DMS53 treated with DMSO at 0.1 percent for 48 hours (cell line): Measurements from ENCODE around the gene DTX2.
"Not testable (repeated sequence)": the region's sequence is repeated elsewhere in the genome, so short reads cannot be mapped to it uniquely, and the experiment has no call there.

ENCODE experiments used
- DNase-seq: peaks from one replicate; lab custom pipeline; 2025; ENCODE audit not compliant: unreplicated experiment; lab: John Stamatoyannopoulos, UW

The DTX2 gene

DNA sequence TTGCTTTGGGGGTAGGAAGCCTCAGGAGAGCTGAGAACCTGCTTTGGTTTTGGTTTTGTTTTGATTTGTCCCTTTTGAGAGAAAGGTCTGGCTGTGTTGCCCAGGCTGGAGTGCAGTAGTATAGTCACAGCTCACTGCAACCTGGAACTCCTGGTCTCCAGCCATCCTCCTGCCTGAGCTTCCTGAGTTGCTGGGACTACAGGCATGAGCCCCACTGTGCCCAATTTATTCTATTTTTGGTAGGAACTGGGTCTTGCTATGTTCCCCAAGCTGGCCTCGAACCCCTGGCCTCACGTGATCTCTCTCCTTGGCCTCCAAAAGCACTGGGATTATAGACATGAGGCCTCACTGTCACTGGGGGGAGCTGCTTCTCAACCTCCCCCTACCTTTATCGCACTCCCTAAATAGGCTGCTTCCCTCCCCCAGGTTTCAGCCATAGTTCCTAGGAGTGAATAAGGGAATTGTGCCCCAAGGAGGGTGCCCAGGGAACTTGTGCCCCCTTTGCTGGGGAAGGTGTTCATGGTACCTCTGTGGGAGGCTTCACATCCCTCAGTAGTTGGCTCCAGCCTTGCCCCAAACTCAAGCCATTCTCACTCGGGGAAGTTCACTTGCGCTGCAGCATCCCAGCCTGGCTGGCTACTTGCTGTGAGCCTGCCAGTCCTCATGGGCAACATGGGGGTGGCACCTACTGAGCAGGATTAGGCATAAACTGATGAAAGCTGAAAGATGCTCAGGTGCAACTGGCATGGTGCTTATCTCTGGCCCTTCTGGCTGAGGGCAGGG lies 18.7 kb upstream of the DTX2 start:
- not testable (repeated sequence) for DNase-seq

DNA sequence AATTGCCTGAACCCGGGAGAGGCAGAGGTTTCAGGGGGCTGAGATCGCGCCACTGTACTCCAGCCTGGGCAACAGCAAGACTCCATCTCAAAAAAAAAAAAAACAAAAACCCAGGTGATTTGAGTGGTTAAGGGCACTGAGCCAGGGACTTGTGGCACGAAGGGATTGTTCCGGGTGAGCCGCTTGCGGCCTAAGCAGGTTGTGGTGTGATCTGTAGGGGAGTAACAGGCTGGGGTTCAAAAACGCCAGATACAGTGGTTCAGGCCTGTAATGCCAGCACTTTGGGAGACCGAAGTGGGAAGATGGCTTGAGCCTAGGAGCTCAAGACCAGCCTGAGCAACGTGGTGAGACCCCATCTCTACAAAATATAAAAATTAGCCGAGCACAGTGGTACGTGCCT lies 17.7 kb upstream of the DTX2 start:
- not testable (repeated sequence) for DNase-seq

DNA sequence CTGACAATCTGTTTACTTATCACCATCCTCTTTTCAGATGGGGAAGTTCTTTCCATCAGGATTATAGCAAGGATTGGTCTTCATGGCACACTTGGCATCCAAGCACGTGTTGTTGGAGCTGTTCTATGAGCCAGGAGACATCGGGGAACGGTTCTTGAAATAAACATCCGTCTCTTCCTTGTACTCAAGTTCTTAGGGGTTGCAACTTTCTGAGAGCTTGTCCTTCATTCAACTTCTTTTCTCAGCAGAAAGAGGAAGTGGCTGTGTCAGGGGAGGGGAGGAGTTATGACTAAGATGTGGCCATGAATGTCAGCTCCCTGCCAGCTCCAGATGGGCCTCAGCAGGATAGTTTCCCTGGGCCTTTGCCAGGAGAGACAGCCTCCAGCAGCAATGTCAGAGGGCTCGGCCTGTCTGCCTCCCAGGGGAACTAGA lies 15.9 kb upstream of the DTX2 start:
- peak; percentile 14 for DNase-seq

DNA sequence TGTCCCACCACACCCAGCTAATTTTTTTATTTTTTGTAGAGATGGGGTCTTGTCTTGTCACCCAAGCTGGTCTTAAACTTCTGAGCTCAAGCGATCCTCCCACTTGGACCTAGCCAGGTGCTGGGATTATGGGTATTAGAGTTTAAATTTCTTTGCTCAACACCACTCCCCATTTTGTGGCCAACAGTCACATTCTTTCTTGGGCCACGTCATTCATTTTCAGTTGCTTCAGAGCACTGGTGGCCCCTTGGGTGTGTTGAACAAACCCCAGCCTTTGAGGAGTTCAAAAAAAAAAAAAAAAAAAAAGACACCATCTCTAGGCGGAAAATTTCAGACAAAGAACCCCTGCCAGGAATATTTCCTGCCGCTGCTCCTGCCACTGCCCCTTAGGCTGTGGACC lies 4.5 kb upstream of the DTX2 start:
- not testable (repeated sequence) for DNase-seq

DNA sequence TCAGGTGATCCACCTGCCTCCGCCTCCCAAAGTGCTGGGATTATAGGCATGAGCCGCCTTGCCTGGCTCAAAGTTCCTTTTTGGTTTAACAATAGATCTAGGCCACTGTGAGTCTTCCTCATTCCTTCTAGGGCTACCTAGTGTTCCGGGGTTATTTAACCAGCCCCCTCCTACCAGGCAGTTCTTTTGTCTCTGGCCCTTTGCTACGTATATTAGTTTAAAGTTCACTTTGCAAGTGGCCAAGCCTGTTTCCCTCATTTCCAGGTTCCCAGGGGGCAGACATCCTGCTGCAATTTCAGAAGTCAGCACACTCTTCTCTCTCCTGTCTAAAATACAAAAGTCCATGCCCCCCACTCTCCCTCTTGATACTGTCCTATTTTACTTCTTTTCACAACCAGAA lies 3.0 kb upstream of the DTX2 start:
- not testable (repeated sequence) for DNase-seq

DNA sequence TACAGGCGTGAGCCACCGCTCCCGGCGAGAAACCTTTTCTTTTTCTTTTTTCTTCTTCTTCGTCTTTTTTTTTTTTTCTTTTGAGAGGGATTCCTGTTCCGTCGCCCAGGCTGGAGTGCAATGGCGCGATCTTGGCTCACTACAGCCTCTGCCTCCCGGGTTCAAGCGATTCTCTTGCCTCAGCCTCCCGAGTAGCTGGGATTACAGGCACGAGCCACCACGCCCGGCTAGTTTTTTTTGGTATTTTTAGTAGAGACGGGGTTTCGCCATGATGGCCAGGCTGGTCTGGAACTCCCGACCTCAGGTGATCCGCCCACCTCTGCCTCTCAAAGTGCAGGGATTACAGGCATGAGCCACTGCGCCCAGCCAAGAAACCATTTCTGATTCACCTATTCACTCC lies 742 bp upstream of the DTX2 start:
- not testable (repeated sequence) for DNase-seq

DNA sequence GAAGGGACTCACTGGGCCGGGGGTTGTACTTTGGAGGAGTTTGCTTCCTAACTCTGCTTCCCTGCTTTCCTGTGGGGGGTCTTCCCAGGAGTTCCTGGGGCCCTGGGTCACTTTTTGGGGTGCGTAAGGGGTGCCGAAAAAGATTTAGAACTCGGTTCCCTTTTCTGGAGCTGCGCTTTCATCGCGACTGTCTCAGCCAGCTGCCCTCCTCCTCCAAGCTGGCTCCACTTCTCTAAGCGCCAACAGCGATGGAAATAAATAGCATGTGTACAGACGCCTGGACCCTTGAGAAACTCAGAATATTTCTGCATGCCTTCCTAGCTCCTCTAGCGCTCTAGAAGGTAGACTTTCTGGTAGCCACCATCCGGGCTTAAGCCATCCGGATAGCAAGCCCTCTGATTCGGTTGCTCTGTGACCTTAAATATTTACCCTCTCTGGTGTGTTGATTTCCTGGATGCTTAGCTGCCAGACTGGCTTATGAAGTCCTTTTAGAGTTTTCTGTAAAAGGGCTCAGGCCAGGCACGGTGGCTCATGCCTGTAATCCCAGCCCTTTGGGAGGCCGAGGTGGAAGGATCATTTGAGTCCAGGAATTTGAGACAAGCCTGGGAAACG lies 868 bp downstream of the DTX2 start:
- DNase-seq = not testable (repeated sequence)

DNA sequence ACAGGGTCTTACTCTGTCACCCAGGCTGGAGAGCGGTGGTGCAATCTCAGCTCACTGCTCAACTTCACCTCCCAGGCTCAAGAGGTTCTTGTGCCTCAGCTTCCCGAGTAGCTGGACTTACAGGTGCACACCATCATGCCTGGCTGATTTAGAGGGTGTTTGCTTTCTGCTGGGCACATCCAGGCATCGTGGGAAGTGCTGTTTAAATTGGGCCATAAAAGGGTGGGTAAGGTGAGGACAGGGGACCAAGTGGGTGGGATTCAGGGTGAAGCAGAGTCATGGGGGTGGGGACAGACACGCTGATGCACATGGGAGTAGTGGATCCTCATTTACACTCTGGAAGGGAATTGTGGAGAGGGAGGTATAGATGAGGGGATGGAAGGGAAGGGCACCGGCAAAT lies 3.5 kb downstream of the DTX2 start:
- DNase-seq = not testable (repeated sequence)

DNA sequence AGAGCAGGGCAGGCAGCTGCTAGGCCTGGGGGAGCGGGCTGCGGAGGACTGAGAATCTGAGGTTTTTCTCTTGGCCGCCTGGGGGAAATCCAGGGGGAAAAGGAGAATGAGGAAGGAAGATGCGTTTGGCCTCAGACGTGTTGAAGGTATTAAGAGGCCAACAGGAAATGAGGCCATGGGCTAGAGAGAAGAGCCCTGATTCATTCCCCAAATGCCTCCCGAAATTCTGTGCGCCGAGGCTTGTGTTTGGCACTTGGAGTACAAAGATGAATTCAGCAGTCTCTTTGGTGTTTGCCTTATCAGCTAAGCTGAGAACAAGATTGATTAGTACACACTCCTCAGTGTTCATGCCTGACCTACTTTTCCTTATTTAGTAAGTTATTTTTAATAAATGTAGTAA lies 4.4 kb downstream of the DTX2 start:
- not testable (repeated sequence) for DNase-seq

DNA sequence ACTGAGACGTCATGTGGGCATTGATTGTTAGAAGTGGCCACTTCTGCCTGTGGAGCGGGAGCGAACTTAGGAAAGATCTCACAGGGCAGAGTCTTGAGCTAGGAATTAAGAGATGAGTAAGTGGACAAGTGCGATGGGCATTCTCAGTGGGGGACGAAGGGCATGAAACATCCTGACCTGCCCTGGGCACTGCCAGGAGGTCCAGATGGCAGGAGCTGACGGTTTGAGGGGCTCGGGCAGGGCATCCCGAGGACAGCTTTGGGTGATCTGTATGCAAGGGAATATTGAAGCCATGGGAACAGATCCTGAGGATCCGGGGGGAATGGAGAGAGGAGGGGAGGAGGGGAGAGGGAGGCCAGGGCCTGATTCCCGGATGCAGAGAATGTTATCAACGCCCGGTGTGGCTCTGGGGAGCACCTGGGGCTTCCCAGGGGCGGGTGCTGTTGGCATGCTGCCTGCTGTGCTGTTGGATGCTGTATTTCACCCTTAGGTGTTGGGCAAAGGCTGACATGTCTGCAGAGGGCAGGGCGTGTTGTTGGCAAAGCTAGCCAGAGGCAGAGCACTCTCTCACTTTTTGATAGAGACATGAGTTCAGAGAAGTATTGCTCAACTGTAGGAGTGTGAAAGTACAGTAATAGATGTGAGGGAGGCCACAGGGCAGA lies 6.4 kb downstream of the DTX2 start:
- not testable (repeated sequence) for DNase-seq

DNA sequence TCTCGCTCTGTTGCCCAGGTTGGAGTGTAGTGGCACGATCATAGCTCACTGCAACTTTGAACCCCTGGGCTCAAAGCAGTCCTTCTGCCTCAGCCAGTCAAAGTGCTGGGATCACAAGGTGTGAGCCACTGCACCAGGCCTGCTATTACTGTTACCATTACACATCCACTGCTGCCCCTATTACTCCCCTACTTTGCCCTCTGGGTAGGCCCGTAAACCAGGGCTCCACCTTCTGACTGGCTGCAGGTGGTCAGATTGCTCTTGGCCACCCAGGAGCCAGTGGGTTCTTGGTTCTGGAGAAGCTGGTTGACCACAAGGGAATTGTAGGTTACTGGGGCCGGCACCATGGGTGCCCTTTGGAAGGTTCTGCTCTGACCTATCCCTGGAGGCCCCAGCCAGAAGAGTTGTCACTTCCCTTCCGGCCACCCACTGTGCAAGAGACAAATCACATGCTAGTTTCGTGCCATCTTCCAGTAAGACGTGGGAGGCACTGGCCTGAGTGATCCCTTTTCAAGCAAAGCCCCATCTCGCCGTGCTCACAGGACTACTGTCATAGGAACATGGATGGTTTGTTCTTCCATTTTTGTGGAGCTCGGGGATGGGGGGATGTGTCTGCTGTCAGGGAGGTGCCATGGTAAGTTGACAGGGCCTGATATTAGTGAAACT lies 10.2 kb downstream of the DTX2 start:
- not testable (repeated sequence) for DNase-seq

DNA sequence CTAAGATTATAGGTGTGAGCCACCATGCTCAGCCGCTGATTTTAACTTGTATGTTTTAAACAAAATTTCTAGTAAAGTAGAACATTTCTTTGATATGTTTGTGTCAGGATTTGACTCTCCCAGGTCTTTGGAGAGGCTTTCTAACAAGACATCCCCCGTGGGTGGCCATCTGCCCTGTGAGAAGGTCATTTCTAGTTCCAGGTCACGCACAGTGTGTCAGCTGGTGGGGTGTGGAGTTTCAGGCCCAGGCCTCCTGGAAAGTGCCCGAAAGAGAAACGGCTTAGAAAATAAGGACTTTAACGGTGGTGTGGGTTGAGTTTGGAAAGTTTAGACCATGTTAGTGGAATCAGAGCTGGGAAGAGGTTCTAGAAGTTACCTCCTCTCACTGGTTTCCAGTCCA lies 11.6 kb downstream of the DTX2 start:
- not testable (repeated sequence) for DNase-seq

DNA sequence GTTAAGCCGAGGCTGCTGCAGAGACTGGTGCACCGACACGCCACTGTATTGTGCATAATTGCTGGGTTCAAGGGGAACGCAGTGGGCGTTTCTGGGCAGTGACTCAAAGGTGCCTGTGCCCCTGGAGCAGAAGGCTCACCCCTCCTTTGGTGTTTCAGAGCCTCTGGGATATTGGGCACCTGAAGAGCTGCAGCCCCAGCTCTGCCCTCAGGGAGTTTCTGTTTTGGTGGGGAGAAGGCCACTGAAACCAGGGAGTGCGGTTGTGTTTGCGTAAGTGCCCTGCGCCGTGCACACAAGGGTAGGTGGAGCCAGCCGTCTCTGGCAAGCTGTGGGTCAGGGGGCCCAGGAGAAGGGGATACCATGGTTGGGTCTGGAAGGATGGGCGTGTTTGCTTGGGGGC lies 14.8 kb downstream of the DTX2 start:
- not testable (repeated sequence) for DNase-seq

DNA sequence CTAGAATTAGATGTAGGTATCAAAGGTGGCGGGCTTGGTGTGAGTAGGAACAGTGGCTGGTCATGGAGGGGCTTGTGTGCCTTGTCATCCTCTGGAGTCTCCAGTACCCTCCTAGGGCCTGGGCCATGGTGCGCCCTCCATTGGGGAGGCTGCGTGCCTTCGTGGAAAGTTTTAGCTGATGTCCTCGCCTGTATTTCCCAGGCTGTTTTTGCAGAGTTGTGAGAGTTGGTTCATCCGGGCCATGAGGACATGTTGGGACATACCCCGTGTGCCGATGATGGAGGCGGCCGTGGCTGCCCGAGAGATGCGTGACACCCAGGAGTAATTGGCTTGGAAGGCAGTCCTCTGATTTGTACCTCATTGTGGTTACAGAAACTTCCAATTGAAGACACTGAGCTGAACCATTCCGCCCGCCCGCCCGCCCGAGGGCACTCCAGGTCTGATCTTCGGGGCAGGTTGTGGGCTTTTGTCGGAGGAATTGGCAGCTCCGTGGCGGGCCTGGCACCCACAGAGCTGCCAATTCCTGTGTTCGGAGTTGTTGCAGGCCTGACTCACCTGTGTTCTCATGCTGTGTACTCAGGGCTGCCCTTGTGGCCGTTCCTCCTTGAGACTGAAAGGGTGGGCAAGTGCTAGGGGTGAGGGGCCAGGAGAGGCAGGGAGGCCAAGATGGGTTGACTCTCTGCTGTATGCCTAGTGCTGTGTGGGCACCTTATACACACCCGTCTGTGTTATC lies 15.4 kb downstream of the DTX2 start:
- DNase-seq = not testable (repeated sequence)

DNA sequence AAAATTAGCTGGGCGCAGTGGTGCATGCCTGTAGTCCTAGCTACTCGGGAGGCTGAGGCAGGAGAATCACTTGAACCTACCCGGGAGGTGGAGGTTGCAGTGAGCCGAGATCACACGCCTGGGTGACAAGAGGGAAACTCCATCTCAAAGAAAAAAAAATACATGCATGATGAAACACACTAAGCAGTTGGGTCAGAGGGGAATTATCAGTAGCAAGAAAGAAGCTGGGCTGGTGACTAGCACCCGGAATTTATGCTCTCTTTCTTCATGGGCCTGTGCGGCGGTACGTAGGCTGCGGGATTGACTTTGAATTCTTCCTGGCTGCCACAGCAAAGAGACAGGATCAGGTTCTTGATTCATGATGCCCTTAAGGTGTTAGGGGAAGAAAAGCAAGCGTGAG lies 18.1 kb downstream of the DTX2 start:
- not testable (repeated sequence) for DNase-seq

DNA sequence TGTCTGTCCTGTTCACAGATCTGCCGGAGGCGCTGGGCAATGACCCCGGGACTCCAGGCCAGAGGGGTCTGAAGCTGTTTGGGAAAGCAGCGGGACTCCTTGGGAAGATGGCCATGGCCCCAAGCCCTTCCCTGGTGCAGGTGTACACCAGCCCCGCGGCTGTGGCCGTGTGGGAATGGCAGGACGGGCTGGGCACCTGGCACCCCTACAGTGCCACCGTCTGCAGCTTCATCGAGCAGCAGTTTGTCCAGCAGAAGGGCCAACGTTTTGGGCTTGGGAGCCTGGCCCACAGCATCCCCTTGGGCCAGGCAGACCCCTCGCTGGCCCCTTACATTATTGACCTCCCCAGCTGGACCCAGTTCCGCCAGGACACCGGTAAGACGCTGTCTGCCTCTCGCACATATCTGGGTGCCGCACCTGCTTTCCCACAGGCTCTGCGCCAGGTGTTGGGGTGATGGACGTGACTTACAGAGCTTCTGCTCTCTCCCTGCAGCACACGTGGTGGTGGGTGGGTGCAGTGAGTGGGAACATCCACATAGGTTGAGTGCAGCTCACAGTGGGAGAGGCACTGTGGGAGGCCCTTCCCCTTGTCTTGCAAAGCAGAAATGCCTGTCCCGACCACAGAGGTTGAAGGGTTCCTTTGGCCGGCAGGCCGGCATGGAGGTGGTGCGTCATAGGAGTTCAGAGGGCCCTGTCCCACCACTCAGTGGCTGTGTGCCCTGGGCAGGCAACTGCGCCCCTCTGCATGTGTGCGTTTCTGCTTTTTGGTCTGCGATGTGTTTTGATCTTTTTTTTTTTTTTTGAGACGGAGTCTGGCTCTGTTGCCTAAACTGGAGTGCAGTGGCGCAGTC lies 19.1 kb downstream of the DTX2 start:
- not testable (repeated sequence) for DNase-seq

DNA sequence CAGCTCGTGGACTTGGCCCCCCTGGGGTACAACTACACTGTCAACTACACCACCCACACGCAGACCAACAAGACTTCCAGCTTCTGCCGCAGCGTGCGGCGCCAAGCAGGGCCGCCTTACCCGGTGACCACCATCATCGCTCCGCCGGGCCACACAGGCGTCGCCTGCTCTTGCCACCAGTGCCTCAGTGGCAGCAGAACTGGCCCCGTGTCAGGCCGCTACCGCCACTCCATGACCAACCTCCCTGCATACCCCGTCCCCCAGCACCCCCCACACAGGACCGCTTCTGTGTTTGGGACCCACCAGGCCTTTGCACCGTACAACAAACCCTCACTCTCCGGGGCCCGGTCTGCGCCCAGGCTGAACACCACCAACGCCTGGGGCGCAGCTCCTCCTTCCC lies 21.2 kb downstream of the DTX2 start:
- DNase-seq = not testable (repeated sequence)

DNA sequence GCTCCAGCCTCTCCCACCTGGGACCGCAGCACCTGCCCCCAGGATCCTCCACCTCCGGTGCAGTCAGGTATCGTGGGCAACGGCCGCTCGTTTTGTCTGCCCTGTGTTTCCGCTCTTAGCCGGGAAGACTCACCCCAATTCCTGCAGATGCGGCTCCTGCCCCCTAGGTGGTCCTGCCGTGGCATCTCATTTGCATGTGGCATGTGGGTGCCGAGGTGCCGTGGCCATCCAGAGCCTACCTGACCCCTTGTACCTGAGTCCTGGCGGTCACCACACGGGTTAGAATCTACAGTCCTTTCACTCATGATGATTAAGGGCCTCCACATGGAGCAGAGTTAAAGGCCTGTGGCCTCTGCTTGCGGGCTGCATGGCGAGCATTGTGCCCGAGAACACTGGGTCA lies 21.6 kb downstream of the DTX2 start:
- not testable (repeated sequence) for DNase-seq

DNA sequence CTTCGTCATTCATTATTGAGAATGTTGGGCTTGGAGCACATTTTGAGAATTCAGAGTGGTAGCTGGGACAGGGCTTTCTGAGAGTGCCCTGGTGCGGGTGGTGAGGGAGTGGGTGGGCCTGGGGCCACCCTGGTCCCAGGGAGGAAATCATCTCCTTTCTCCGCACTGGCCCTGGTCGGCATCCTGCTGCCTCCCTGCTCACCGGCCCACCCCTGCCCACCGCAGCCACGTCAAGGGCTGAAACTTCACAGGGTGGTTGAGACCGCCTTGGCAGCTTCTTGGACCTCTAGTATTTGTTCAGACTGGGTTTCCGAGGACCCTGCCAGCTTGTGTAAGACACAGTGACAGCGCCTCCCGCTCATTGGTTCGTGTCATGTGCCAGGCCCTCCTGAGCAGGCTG lies 22.9 kb downstream of the DTX2 start:
- not testable (repeated sequence) for DNase-seq
